RWPE2 (cell line): ENCODE measurements around the gene GPR22.
A peak's percentile ranks its signal among the peaks of the same experiment; 100 is the strongest.

Experiments used
- ATAC-seq: fragments of 200-7000 bp; cut with Tn5 transposase; 3 replicates; pipeline ENCODE4 v1.9.1; 2021; ENCODE audit warnings: low read depth
- DNase-seq: peaks from one replicate; pipeline ENCODE4 v3.0.0-alpha.2; 2020; ENCODE audit warnings: low spot score
- H3K27ac ChIP-seq: fragments of 450-650 bp; 2 replicates; pipeline ENCODE4 v1.5.1; 2017; ENCODE audit warnings: mild to moderate bottlenecking; ENCODE audit not compliant: poor library complexity, severe bottlenecking
- H3K27me3 ChIP-seq: fragments of 250-450 bp; sonication (Bioruptor Pico); 2 replicates; pipeline ENCODE4 v1.5.1; 2021; ENCODE audit warnings: mild to moderate bottlenecking, moderate library complexity; ENCODE audit not compliant: insufficient read depth, poor library complexity, severe bottlenecking
- H3K36me3 ChIP-seq: fragments of 250-450 bp; sonication (Bioruptor Pico); 2 replicates; pipeline ENCODE4 v1.5.1; 2020; ENCODE audit warnings: low read depth, mild to moderate bottlenecking, moderate library complexity
- H3K4me1 ChIP-seq: fragments of 250-450 bp; sonication (Bioruptor Pico); 2 replicates; pipeline ENCODE4 v1.5.1; 2021; ENCODE audit warnings: mild to moderate bottlenecking, moderate library complexity; ENCODE audit not compliant: insufficient read depth, poor library complexity, severe bottlenecking
- H3K4me3 ChIP-seq: fragments of 250-450 bp; sonication (Bioruptor Pico); 2 replicates; pipeline ENCODE4 v1.5.1; 2021; ENCODE audit warnings: mild to moderate bottlenecking, moderate library complexity; ENCODE audit not compliant: severe bottlenecking
- H3K9me3 ChIP-seq: fragments of 250-450 bp; sonication (Bioruptor Pico); 2 replicates; pipeline ENCODE4 v1.5.1; 2021; ENCODE audit warnings: mild to moderate bottlenecking, moderate library complexity; ENCODE audit not compliant: severe bottlenecking
- CTCF ChIP-seq: fragments of 450-650 bp; IDR thresholded peaks from one replicate; pipeline ENCODE4 v1.5.1; 2017; ENCODE audit warnings: mild to moderate bottlenecking, moderate library complexity; ENCODE audit not compliant: poor library complexity, severe bottlenecking

Gene GPR22

GRCh38 chr7:107482571-107482970, 12.7 kb downstream of the GPR22 start:
- no peak overlapping the region for H3K27ac ChIP-seq
- TF ChIP-seq CTCF: no peak
- no peaks in the 10 kb centered on the region for H3K9me3 ChIP-seq
- H3K4me1 ChIP-seq: no peaks in the 10 kb centered on the region
- no peak overlapping the region for H3K4me3 ChIP-seq
- no peak for ATAC-seq
- no peaks in the 10 kb centered on the region; the same call in 1 of the 2 replicates for H3K36me3 ChIP-seq
- no peak for DNase-seq
- H3K27me3 ChIP-seq: no peaks in the 10 kb centered on the region

- Histone ChIP-seq H3K9me3 (no peaks in the 10 kb centered on the region), H3K36me3 (no peaks in the 10 kb centered on the region), H3K27ac (no peak overlapping the region), H3K27me3 (no peaks in the 10 kb centered on the region), H3K4me1 (no peaks in the 10 kb centered on the region), H3K4me3 (no peak overlapping the region)
- TF ChIP-seq CTCF: no peak
- ATAC-seq (no peak), DNase-seq (no peak)
These were observed 16.2 kb downstream of the GPR22 start for GRCh38 chr7:107486041-107486440.

- no peak for TF ChIP-seq CTCF
- H3K27me3 ChIP-seq: no peaks in the 10 kb centered on the region
- H3K36me3 ChIP-seq: no peaks in the 10 kb centered on the region
- no peak overlapping the region for H3K4me3 ChIP-seq
- H3K27ac ChIP-seq: no peak overlapping the region
- H3K4me1 ChIP-seq: peaks cover 13% of the 10 kb centered on the region
- ATAC-seq (no peak), DNase-seq (no peak)
- no peaks in the 10 kb centered on the region for H3K9me3 ChIP-seq
These were observed 23.0 kb downstream of the GPR22 start for GRCh38 chr7:107492875-107493274.

GRCh38 chr7:107494315-107494751, 24.5 kb downstream of the GPR22 start:
- TF ChIP-seq CTCF: no peak
- H3K9me3 ChIP-seq: no peaks in the 10 kb centered on the region
- peaks cover 13% of the 10 kb centered on the region for H3K4me1 ChIP-seq
- DNase-seq (no peak), ATAC-seq (peak; percentile 85)
- H3K36me3 ChIP-seq: no peaks in the 10 kb centered on the region
- H3K4me3 ChIP-seq: no peak overlapping the region
- no peak overlapping the region for H3K27ac ChIP-seq
- H3K27me3 ChIP-seq: no peaks in the 10 kb centered on the region

- Histone ChIP-seq H3K27me3 (no peaks in the 10 kb centered on the region), H3K36me3 (no peaks in the 10 kb centered on the region), H3K27ac (no peak overlapping the region), H3K9me3 (no peaks in the 10 kb centered on the region), H3K4me3 (no peak overlapping the region), H3K4me1 (peaks cover 13% of the 10 kb centered on the region)
- DNase-seq (no peak), ATAC-seq (peak; percentile 10; the same call in 2 of the 3 replicates)
- TF ChIP-seq CTCF: no peak
These were observed 25.0 kb downstream of the GPR22 start for GRCh38 chr7:107494884-107495283.
